ENCODE data around the gene ZNF414.

DNA sequence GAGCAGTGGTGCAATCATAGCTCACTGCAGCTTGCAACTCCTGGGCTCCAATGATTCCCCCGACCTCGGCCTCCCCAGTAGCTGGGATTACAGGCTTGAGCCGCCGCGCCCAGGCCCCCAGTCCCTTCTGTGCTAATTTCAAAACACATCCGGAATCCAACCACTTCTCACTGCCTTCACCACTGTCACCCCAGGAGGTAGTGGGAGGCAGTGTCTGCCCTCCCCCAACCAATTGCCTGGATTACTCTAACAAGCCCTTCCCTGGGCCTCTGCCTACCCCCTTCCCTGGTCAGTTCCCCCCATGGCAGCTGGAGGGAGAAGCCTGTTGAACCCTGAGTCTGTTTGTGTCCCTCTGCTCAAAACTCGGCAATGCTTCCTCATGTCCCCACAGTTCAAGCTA is 13.8 kb downstream of the ZNF414 start:
- TF ChIP-seq, protein P1, sequence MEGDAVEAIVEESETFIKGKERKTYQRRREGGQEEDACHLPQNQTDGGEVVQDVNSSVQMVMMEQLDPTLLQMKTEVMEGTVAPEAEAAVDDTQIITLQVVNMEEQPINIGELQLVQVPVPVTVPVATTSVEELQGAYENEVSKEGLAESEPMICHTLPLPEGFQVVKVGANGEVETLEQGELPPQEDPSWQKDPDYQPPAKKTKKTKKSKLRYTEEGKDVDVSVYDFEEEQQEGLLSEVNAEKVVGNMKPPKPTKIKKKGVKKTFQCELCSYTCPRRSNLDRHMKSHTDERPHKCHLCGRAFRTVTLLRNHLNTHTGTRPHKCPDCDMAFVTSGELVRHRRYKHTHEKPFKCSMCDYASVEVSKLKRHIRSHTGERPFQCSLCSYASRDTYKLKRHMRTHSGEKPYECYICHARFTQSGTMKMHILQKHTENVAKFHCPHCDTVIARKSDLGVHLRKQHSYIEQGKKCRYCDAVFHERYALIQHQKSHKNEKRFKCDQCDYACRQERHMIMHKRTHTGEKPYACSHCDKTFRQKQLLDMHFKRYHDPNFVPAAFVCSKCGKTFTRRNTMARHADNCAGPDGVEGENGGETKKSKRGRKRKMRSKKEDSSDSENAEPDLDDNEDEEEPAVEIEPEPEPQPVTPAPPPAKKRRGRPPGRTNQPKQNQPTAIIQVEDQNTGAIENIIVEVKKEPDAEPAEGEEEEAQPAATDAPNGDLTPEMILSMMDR (IDR thresholded peaks at IDR 0.05; ENCODE audit: borderline replicate concordance, extremely low read depth, low read length, poor library complexity, severe bottlenecking): no peak
- no peak for TF ChIP-seq EZH2 (IDR thresholded peaks at IDR 0.05; ENCODE audit: borderline replicate concordance, low read depth, low read length, severe bottlenecking)
